T1000 (cell line): ENCODE measurements around the gene GLCCI1.
"Not testable (repeated sequence)": the region's sequence is repeated elsewhere in the genome, so short reads cannot be mapped to it uniquely, and the experiment has no call there.

ENCODE experiments used
- DNase-seq: peaks from one replicate; lab custom pipeline; 2025; ENCODE audit warnings: mixed read lengths; lab: John Stamatoyannopoulos, UW

GLCCI1 gene

GRCh38 chr7:8051373-8051772 lies 82.8 kb downstream of the GLCCI1 start:
- DNase-seq: no peak

- no peak for DNase-seq
These were observed 83.4 kb downstream of the GLCCI1 start for GRCh38 chr7:8051998-8052397.

DNA sequence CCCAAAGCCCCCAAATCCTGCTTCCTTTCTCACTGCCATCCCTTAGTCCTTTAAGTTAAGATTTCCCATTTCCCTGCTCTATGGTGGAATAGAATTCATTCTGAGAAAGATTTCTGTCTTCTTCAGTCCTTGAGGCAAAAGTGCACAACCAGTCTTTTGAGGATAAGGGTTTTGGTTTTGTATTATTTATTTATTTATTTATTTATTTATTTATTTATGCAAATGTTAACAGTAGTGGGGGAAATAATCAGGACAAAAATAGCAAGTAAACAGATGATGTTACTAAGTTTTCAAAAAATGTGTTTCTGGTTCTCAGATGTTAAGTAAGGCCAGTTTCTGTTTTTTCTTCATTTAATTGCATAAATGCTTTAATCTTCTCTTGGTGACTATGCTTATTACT lies 84.2 kb downstream of the GLCCI1 start:
- DNase-seq: no peak

DNA sequence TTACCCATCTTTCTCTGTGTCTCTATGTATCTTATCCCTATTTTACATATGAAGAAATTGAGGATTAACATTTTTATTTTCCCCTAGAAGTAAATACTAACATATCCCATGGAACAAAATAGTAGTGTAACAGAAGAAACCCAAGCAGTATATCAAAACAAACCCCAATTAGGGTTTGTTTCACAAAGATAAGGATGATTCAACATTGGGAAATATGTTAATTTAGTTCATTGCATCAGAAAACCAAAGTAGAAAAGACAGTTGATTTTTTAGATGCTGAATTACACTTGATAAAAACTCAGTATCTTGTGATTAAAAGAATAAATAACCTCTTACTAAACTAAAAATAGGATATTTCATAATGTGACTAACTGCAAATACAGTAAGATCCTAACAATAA lies 87.8 kb downstream of the GLCCI1 start:
- DNase-seq: no peak

DNA sequence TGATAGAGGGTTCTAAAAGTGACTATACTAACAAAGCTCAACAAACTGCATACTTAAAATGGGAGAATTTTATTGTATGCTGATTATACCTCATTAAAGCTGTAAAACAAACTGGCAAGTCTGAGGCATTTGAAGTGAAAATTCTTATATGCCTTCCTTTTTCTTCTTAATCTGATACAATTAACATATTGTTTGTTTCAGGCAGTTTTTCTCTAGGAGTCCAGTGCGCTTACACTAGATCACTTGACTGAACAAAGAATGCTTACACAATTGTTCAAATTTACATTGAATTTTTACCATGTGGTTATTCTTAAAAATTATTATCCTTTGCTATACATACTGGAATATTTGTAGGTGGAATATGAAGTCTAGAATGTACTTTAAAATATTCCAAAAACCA lies 89.0 kb downstream of the GLCCI1 start:
- no peak for DNase-seq

- DNase-seq: no peak
These were observed 89.7 kb downstream of the GLCCI1 start for GRCh38 chr7:8058322-8058721.

- DNase-seq: no peak
These were observed 90.3 kb downstream of the GLCCI1 start for GRCh38 chr7:8058852-8059251.

DNA sequence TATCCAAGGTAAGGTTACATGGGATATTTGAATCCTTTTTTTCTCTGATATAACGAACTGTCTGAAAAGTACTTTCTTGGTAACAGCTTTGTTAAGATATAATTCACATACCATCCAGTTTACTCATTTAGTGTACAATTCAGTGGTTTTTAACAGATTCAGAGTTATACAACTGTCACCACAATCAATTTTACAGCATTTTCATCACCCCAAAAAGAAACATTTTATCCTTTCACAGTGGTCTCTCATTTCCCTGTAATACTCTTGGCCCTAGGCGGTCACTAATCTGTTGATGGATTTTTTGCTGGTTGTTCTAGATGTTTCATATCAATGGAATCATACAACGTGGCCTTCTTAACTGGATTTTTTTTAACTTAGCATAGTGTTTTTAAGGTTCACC lies 91.6 kb downstream of the GLCCI1 start:
- no peak for DNase-seq

DNA sequence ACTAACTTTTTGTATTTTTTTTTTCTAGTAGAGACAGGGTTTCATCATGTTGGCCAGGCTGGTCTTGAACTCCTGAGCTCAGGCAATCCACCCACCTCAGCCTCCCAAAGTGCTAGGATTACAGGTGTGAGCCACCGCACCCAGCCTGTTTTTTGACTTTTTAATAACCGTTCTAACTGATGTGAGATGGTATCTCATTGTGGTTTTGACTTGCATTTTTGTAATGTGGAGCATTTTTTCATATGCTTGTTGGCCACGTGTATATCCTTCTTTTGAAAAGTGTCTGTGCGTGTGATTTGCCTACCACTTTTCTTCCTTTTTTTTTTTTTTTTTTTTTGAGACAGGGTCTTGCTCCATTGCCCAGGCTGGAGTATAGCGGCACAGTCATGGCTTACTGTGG lies 94.7 kb downstream of the GLCCI1 start:
- not testable (repeated sequence) for DNase-seq

- no peak for DNase-seq
These were observed 95.2 kb downstream of the GLCCI1 start for GRCh38 chr7:8063706-8064297.

DNA sequence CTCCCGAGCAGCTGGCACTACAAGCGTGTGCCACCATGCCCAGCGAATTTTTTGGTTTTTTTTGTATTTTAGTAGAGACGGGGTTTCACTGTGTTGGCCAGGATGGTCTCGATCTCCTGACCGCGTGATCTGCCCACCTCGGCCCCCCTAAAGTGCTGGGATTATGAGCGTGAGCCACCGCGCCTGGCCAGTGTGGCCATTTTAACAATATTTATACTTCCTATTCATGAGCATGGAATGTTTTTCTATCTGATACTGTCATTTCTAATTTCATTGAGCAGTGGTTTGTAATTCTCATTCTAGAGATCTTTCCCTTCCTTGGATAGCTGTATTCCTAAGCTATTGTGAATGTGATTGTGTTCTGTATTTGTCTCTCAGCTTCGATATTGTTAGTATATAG lies 96.2 kb downstream of the GLCCI1 start:
- no peak for DNase-seq

DNA sequence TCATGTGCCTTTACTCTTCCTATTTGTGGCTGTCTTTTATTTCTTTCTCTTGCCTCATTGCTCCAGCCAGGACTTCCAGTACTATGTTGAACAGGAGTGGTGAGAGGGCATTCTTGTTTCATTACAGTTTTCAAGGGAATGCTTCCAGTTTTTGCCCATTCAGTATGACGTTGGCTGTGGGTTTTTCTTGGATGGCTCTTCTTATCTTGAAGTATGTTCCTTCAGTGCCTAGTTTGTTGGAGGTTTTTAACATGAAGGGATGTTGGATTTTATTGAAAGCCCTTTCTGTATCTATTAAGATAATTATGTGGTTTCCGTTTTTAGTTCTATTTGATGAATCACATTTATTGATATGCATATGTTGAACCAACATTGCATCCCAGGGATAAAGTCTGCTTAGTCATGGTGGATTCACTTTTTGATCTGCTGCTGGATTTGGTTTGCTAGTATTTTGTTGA lies 96.8 kb downstream of the GLCCI1 start:
- peak; percentile 17 for DNase-seq

DNA sequence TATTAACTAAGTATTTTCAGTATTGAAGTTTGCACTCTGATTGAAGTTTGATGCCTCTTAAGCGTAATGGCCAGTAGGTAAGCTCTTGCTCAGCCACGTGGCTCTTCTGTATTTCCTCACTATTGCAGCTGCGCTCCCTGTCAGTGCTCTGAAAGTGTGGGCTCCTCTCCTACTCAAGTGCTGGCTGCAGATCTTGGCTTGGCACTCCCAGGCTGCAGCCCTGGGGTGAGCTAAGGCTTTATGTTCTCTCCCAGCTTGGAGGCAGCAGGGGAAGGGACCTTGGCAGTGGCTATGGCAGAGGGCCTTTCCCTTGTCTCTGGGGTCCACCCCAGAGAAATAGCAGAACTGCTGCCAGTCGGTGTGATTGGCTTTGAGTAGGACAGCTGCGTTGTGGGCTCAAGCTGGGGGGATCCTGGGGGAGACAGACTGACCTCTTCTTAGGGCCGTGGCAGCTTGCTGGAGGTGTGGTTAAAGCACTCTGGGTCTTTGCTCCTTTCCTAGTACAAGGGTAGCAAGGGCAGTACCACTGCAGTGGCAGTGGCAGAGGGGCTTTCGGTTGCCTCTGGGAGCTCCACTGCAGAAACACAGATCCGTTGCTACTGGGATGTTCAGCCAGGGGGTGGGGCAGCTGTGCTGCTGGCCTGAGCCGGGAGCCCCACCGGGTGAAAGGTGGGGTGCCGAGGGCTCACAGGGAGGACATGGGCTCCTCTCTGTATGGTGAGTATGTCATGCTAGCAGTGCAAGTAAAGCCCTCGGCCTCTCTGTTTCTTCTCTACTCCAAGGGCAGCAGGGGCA lies 100.5 kb downstream of the GLCCI1 start:
- no peak for DNase-seq

DNA sequence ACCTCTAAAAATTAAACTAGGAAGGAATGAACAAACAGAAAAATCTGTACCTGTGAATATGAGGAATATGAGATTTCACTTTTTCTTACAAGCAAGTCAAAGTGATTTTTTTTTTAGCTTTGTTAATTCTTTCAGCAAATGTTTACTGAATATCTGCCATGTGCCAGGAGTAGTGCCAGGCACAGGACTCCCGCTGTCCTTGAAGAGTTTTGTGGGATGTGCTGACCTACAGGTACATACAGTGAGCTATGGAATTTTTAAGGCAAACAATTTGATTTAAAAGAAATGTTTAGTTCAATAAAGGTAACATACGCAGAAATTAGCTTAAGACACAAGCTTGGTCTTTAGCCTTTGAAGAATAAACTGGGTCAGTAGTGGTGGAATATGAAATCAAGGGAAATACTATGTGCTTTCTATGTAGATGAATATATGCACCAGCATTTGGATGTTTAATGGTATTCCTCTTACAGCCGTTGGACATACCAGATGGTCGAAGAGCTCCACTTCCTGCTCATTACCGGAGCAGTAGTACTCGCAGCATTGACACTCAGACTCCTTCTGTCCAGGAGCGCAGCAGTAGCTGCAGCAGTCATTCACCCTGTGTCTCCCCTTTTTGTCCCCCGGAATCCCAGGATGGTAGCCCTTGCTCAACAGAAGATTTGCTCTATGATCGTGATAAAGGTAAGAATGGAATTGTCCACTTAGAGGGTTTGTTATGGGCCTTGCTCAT lies 102.0 kb downstream of the GLCCI1 start:
- DNase-seq: no peak

DNA sequence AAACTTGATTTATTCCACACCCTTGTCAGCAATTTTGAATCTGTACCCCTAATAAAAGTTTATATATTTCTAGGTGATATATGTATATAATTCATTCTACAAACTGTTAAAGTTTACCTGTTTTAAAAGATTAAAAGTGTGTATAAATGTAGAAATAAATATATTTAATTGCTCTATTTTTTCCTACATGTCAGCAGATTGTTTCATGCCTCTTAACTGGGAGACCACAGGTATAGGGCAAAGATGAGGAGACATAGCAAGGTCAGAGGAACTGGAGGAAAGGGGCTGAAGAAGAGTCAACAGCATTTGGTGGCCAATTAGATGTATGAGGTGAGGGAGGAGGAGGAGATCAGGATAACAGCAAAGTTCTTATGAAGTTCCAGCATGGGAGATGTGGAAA lies 109.8 kb downstream of the GLCCI1 start:
- DNase-seq: no peak

DNA sequence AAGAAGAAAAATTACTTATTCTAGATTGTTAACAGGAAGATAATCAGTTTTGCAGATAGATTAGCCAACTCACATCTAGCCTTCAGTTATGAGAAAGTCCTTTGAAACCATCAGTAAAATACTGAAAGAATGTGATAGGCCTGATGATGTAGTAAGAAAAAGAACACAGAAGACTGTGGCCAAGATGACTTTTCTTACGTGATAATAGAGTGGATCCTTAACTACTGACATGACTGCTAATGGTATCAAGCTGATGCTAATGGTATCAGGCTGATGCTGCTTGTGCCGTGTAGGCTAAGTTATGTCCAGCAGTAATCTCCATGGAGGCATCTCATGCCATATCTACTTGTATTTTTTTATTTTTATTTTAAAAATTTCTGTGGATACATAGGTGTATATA lies 114.2 kb downstream of the GLCCI1 start:
- DNase-seq: no peak

GRCh38 chr7:8084836-8085235 lies 116.2 kb downstream of the GLCCI1 start:
- no peak for DNase-seq

DNA sequence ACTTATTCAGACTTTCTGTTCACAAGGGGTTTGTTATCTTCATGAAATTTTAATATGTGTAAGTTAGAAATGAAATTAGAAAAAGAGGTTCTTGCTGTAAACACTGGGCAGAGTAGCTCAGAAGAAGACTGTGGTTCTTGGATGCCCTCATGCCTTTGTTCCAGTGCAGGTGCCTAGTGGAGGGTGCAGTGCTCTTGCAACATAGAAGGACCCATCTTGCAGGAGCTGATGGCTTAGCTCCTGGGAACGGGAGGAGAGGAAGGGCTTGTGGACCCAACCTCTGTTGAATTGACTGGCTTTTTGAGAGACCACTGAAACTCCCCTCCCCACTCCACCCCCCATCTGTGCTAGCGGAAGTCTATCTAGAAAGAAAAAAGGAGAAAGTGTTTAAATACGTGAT lies 116.8 kb downstream of the GLCCI1 start:
- DNase-seq: no peak

DNA sequence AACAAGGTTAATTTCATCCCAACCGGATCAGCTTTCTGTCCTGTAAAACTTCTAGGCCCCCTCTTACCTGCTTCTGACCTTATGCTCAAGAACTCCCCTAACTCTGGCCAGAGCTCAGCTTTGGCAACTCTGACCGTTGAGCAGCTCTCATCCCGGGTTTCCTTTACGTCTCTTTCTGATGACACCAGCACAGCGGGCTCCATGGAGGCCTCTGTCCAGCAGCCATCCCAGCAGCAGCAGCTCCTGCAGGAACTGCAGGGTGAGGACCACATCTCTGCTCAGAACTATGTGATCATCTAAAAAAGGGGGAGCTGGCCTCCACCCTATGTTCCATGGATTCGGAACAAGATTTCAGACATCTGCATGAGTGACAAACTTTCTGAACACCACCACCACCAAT lies 117.6 kb downstream of the GLCCI1 start:
- no peak for DNase-seq

DNA sequence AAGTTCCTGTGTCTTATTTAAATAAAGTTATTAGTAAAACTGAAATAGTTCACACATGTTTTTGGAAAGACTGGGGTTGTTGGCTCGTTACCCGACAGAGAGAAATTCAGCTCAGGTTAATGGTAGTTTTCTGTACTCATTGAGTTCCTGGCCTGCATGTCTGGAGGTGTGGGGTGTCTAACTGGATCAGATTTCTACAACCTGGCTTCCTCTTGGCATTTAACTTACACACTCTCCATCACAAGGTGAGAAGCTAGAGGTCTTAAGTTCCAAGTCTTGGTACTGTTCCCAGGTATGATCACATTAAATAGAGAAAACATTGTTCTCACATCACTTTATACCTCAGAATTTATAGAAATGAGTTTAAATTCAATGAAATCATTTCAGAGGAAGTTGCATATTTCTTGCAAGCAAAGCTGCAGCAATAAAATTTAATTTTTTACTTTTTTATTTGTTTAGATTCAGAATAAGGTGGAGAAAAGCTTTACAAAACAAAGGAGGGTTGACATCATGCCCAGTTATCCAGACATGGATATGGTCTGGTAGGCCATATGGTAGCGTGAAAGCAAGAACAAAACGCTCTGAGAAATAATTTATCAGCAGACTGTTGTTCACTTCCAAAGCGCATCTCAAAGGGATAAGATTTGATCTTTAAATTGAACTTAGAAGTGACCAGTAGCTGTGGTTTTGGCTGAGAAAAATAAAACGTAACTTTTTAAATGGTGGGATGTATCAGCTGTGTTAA lies 120.6 kb downstream of the GLCCI1 start:
- DNase-seq: no peak

DNA sequence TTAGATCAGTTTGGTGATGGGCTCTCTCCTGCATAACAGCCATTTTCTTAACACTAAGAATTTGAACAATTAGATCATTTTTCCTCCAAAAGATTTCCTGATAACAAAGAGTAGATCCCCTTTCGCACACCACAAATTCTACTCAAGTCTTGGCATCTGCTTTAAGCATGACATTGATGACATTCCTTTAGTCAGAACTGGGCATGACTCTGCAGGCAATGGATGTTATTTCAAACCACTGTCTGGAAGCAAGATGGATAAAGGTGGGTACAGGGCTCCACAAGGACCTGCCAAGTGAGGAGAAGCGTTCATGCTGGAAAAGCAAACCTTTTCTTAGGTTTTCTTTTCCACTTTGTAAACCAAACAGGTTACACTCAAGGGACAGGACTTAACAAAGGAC lies 123.5 kb downstream of the GLCCI1 start:
- no peak for DNase-seq
